HG02870 (cell line): ENCODE data around the gene NEUROG1.
"Not testable (repeated sequence)": the region's sequence is repeated elsewhere in the genome, so short reads cannot be mapped to it uniquely, and the experiment has no call there.

Source experiments
- ATAC-seq: cut with Tn5 transposase; IDR thresholded peaks from one replicate; pipeline ENCODE4 v1.9.1; 2021; ENCODE audit warnings: mild to moderate bottlenecking, moderate library complexity; ENCODE audit not compliant: unreplicated experiment

Gene NEUROG1

GRCh38 chr5:135497971-135498636, 37.7 kb downstream of the NEUROG1 start:
- no peak for ATAC-seq

GRCh38 chr5:135495531-135495930, 40.2 kb downstream of the NEUROG1 start:
- not testable (repeated sequence) for ATAC-seq

DNA sequence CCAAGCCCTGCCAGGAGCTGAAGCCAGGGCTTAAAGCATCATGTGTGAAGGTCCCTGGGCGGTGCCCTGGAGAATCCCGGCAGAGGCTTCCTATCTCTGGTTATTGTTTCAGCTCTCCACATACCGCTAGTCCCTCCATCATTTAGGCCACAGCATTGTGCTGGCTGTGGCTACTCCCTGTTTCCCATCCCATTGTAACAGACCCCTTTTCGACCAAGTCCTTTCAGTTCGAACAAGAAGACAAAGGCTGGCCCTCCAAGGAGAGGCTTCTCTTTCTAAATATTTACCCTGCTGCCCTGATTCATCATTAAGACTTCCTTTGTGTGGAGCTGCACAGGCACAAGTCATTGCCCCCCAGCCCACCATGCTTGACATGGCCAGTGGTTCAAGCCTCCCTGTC, 41.6 kb downstream of the NEUROG1 start:
- ATAC-seq: no peak

DNA sequence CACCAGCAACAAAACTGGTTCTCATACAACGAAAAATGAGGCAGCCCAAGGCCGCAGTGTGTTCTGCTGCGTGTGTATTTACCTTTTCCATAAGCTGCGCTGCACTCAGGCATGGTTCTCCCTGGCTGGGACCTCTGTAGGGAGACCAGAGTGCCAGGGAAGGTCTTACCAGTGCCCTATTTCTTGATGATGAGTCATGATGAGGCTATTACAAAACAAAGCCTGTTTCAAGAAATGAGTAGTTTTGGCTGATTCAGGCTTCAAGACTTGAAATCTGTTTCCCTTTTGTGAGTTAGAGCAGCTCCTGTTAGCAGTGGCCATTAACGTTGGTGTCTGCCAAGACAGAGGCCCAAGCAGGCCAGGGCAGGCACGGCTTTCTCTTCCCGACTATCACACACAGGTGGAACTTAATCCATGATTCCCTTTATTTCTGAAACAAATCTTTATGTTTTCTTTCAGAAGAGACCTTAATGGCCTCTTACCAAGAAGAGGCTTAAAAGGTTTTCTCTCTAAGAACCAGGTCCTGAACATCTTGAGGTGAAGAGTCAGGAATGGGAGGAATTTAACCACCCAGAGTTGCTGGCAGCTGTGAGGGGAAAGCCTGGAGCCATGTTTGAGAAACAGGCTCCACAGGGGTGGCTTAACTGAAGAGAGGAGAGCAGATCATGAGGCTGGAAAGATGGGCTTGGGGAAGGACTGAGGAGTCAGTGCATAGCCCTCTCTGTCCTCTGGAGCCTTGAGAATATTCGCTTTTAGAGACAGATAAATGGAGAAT, 42.2 kb downstream of the NEUROG1 start:
- ATAC-seq: no peak

DNA sequence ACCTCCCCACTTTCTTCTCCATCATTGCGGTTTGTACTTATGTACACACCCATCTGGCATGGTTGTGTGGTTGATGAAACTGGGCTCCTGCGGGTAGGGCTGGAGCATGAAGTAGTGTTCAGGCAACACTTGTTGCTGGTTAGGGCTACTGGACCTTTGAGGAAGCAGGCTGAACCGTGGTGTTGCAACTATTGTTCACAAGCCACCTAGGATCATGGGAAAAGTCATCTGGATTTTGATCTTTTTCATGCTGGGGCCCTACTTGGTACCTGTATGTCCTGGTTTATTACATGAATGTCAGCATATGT, 43.5 kb downstream of the NEUROG1 start:
- no peak for ATAC-seq

DNA sequence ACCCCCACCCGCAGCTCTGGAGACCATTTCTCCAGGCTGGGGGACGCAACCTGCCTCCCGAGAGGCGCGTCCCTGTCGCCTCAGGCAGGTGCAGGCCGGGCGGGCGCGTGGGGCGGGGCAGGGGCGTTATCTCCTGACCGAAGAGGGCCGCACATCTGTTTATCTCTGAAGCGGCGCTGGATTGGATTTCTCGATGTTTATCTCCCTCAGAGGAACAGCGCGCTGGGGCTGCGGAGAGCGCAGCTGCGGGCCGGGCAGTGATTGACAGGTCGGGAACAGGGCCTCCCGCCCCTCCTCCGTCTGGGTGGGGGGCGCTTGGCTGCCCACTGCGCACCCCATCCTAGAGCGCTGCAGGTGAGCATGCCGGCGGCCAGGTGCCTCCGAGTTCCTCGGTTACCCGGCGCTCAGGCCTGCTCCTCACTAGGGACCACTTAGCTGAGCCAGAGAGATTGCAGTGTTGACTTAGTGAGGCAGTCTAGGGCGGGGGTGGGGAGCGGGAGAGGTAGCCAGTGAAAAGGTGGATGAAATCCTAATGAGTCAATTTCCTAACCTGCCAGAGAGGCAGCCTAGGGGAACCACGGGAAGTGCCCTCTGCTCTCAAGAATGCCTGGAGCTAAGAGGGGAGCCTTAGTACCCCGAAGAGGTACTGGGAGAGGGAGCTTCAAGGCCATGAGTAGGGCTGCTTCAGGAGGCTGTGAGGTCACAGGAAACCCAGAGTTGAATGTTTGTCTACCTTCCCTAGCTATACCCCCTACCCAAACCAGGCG, 44.0 kb downstream of the NEUROG1 start:
- no peak for ATAC-seq

DNA sequence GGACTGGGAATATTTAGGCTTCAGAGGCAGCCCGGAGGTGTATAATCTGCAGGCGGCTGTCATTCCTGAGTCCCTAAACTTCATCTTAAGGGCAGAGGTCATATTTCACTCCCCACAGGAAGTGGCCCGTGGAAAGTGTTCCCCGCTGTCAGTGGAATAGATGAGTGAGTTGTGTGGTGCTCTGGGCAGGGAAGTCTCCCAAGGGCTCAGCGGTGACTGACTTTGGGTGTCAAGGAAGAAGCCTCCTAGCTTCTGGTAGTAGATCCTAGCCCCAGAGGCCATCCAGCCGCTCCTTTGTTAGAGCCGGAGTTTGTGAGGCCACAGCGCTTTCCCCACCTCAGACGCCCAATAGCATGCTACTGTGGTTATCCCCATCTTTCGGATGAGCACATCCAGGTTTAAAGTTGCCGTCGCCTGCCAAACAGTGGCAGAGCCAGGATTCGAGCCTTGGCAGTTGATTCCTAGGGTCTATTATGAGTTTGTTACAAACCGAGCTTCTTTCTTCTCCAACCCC, 44.7 kb downstream of the NEUROG1 start:
- no peak for ATAC-seq

GRCh38 chr5:135490245-135491037, 45.3 kb downstream of the NEUROG1 start:
- ATAC-seq: no peak

GRCh38 chr5:135489466-135490244, 46.1 kb downstream of the NEUROG1 start:
- no peak for ATAC-seq

- ATAC-seq: no peak
Measured at GRCh38 chr5:135488727-135489465, 46.9 kb downstream of the NEUROG1 start.

- ATAC-seq: no peak
Measured at GRCh38 chr5:135487839-135488514, 47.8 kb downstream of the NEUROG1 start.

DNA sequence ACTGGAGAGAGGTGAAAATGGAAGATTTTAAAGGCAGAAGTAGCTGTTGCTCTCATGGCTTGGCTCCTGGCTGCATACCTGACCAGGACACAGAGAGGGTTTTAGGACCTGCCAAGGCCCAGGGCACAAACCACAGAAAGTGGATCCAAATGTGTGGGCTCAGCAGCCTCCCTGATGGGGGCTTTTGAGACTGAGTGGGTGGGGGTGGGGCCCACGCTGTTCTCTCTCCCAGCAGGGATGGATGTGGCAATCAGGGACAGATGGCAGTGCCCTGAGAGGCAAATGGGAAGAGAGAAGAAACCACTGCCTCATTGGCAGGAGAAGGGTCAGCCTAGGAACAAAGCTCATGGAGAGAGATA, 48.7 kb downstream of the NEUROG1 start:
- ATAC-seq: no peak

DNA sequence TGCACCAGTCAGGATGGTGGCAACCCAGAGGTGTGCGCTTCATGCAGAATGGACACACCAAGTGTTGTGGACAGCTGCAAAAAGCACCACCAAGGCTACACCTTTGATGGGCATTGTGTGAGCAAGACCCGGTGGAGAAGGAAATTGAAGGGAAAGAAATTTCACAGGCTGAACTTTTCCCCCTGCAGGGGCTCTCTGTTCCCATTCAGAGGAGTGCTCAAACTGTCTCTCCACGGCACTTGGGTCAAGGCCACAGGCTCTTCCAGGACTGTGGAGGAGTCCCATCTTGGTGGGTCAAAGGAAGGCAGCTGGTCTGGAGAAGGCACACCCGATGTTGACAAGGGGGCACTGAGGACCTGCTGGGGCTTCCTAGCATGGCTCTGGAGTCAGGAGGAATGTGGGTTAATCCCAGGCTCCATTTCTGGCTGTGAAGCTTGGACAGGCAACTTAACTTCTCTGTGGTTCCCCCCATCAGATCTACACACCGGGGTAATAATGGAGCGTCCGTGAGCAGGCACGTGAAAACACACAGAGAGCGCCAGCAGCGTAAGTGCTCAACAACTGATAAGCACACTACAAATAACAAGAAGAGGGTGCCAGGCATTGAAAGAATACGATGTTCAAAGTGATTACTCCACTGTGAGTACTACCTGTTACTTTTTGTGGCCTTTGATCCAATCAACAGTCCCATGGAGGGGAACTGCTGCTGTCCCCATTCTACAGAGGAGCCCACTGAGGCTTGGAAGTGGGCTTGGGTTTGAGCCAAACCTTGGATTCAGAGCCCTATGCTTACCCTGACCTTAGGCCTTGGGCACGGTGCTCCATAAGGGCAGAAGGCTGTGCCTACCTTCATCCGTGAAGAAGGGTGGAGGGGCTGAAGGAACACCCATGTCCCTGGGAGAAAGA, 49.4 kb downstream of the NEUROG1 start:
- ATAC-seq: no peak

- ATAC-seq: no peak
Measured at GRCh38 chr5:135484674-135485086, 51.1 kb downstream of the NEUROG1 start.
